Activated CD8-positive, alpha-beta memory T cell treated with anti-CD3 and anti-CD28 coated beads for 1 hour (primary cell): Measurements from ENCODE around the gene OAS1.
"Not testable (repeated sequence)": the region's sequence is repeated elsewhere in the genome, so short reads cannot be mapped to it uniquely, and the experiment has no call there.

Source experiments
- DNase-seq, 2 donors: peaks; one replicate each; pipeline ENCODE4 v3.0.0-alpha.2; 2020; ENCODE audit warnings: low read depth in 1 of 2; ENCODE audit errors: extremely low read depth in 1 of 2

Gene OAS1

DNA sequence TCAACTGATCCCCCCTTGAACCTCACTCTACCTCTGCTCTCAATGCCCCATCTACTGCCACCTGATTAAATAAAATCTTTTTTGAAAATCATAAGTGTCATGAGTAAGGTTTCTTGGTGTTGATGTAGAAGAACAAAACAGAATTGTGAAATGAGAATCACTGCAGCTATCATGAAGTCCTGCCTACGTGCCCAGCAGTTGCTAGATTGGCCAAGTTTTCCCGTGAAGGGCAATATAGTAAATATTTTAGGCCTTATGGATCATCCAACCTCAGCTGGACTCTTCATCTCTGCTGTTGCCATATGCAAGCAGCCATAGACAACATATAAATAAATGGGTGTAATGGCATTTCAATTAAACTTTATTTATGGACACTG is 26.4 kb downstream of the OAS1 start:
- no peak for DNase-seq

DNA sequence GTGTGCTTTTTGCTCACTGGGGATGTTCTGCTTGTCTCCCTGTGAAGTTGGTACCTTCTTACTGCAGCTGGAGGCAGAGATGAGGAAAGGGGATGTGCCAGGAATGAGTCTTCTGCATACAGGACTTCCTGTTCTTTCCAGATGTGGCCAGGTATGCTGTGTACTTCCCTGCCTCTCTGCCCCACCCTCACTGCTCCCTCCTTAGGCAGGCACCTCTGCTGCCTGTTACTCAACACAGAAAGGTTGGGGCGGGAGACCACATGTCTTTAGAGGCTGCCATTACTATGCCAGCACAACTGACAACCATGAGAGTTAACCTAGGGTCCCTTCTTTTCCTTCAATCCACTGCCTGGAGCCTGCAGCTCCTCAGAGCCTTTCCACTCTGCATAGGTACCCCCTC is 29.5 kb downstream of the OAS1 start:
- no peak for DNase-seq

DNA sequence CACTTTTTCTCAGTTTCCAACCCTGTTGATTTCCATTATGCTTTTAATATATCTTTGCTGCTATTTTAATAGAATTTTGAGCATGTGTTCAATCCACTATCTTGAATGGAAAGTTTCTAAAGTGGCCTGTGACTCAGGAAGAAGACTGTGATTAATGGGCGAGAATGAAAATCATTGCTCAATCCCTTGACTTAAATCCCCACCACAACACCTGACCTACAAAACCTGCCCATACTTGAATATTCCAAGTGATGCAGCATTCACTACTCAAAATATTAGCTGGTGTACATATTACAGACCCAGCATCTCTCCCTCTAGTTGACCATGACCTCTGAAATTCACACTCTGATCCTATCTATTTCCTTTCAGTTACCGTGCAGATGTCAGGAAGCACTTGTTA is 30.2 kb downstream of the OAS1 start:
- no peak for DNase-seq

DNA sequence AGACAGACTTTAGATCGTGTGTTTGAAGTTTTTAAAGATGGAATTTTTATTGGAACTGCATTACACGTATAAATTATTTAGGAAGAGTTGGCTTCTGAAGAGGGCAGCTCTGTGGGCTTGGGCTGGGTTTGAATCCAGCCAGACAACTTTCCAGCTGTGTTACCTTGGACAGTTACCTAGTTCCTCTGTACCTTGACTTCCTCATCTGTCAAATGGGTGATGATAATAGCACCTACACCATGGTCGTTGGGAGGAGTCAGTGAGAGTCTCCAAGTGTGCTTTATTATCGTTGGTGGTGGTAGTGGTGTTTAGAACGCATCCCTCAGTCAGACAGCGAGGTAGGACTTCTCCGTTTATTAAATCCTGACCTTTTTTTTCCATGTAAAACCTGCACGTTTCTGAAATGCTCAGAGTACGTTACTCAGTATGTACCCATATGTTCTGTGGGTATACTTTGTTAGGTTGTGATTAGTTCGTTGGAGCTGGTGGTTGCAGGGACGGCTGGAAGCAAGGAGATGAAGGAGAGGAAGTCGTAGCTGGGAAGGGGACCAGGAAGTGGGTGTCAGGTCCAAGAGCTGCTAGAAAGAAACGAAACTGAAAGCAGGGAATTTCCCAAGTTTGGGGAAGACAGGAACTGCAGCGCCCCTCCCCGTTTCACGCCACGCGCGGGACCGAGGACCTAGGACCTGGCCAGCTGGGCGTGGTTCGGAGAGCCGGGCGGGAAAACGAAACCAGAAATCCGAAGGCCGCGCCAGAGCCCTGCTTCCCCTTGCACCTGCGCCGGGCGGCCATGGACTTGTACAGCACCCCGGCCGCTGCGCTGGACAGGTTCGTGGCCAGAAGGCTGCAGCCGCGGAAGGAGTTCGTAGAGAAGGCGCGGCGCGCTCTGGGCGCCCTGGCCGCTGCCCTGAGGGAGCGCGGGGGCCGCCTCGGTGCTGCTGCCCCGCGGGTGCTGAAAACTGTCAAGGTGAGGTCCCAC is 31.3 kb downstream of the OAS1 start, which contains the start of gene OAS3:
OAS3 (plus strand) TSS at position 734 of the 979 bp plus-strand sequence; CDS start at position 791, 57 bp downstream.
- DNase-seq: peak; percentile 19 to 57

DNA sequence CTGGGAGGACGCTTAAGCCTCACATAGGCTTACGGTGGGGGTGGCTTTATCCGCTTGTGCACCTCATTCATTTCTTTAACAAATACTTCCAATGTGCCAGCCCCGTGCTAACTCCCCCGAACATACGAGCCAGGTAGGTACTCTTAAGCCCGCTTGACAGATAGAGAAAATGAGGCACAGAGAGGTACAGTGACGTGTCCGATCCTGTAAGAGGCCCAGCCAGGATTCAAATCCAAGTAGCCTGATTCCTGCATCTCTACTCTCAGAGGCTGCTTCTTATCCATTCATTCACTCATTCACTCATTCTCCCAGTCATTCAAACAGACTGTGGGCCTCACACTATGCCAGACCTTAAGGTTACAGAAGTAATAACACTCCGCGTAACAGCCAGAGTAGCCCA is 32.0 kb downstream of the OAS1 start:
- no peak for DNase-seq

DNA sequence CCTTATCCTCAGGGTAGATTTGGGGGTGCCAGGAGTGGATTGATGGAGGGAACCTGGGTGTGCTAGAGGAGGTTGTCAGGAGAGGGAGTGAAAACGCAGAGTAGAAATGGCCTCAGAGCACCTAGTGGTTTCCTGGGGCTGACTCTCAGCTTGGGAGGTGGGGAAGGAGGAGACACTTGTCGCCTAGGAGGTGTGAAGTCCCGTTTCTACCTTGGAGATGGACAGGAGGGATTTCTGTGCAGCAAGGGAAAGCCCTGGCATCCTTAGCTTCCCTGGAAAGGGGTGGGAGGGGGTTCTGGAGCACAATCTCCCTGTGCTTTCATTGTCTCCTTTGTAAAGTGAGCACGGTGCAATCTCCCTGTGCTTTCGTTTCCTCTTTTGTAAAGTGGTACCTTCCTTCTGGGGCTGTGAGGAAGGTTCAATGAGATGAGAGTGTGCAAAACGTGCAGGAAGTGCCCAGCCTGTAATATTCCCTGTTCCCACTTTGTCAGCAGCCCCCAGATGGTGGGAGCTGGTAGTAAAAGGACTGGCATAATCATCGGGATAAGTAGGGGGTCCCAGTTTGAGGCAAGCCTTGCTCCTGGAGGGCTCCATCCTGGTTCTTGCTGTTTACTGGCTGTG is 33.1 kb downstream of the OAS1 start:
- DNase-seq: no peak

DNA sequence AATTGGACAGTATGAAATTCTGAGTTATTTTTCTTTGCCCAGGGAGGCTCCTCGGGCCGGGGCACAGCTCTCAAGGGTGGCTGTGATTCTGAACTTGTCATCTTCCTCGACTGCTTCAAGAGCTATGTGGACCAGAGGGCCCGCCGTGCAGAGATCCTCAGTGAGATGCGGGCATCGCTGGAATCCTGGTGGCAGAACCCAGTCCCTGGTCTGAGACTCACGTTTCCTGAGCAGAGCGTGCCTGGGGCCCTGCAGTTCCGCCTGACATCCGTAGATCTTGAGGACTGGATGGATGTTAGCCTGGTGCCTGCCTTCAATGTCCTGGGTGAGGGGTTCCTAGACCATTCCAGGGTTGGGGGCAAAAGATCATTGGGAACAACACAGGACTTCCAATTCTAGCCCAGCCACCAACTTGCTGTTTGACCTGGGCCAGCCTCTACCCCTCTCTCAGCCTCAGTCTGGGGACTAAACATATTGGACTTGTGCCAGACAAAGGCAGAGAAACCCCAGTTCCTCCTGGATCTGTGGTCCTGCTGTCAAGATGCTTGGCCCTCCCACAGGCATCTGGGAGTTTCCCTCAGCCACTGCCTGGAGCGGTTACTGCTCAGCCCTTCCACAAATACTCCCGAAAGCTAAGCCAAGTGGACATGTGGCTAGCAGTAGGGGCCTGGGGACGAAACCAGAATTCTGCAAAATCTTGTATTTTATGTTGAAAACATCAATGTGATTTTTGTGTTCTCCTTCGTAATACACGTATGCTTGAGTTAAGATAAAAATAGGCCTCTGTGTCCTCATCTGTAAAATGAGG is 35.0 kb downstream of the OAS1 start:
- no peak for DNase-seq

DNA sequence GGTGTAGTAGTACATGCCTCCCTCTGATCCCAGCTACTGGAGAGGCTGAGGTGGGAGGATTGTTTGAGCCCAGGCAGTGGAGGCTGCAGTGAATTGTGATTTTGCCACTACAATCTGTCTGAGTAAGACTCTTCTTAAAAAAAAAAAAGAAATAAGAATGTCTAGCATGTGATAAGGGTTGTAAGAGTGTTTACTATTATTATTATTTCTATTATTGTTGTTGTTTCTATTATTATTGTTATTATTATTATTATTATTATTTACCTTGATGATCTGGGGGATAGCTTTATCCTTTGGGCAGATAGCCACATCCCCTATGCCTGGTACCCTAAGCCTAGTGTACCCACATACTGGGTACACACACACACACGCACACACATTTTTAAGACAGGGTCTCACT is 35.8 kb downstream of the OAS1 start:
- no peak for DNase-seq

DNA sequence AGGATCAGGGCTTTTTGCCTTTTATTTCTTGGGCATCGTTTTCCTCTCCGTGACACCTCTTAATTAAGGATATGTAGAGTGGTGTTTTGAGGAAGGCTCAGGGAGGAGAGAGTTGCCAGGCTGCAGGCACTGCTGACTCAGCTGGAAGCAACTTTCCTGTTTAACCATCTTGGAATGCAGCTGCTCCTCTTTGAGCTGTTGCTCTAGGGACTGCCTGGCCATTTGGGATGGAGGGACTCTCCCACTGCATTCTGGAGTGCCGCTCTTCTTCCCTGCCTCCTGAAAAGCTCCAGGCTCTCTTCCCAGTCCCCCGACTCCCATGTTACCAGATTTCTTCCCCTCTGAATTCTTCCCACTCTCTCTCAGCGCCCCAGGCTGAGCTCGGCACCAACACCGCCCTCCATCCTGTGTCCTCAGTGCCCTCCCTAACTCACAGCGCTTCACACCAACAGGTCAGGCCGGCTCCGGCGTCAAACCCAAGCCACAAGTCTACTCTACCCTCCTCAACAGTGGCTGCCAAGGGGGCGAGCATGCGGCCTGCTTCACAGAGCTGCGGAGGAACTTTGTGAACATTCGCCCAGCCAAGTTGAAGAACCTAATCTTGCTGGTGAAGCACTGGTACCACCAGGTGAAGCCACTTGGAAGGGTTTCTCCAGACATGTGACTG is 37.4 kb downstream of the OAS1 start:
- DNase-seq: no peak

DNA sequence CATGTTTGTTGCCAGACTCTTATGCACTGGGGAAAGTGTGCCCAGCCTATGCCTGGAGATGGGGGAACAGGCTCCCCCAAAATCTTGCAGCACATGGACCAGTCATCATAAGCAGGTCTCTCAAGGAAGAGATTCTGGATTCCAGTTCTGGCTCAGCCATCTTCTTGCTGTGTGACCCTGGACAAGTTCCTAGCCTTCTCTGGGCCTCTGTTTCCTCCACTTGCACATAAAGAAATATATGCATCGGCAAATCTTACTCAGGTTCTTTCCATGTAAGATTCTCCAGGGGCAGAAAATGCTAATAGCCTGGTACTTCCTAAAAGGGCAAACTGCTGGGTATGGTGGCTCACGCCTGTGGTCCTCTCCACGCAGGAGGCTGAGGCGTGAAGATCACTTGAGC is 38.8 kb downstream of the OAS1 start:
- DNase-seq: no peak

DNA sequence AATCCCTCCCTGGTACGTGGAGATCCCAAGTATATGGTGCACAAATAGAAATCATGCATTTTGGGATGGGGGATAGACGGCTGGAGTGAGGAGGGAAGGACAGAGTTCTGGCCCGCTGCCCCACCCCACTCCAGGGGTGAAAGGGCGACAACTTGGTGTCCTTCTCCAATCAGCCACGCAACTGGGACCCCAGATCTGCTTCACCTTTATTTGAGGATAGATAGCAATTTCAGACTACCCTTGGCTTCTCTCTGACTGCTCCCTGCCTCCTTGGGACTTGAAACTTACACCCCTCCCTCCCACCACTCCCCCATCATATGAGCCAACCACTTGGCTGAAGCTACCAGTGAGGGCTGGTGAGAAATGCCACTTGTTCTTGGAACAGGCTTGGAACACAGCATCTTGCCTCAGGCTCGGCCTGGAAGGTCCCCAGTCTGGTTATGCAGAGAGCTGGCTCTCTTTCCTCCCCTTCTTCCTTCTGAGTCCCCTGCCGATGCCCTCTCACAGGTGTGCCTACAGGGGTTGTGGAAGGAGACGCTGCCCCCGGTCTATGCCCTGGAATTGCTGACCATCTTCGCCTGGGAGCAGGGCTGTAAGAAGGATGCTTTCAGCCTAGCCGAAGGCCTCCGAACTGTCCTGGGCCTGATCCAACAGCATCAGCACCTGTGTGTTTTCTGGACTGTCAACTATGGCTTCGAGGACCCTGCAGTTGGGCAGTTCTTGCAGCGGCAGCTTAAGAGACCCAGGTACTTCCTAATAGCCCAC is 39.7 kb downstream of the OAS1 start:
- DNase-seq: no peak

DNA sequence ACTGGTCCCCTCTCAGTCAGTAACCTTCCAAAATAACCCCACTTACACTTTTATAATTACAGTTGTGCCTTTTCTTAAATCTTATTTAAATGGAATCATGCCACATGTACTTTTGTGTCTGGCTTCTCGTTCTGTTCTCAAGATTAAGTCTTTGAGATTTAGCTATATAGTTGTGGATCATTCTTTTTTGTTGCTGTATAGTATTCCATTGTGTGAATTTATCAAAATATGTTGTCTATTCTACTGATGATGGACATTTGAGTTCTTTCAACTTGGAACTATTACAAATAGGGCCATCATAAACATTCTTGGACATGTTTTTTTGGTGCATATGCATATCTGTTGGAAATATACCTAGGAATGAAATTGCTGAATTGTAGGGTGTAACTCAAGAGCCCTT is 40.6 kb downstream of the OAS1 start:
- DNase-seq: no peak

DNA sequence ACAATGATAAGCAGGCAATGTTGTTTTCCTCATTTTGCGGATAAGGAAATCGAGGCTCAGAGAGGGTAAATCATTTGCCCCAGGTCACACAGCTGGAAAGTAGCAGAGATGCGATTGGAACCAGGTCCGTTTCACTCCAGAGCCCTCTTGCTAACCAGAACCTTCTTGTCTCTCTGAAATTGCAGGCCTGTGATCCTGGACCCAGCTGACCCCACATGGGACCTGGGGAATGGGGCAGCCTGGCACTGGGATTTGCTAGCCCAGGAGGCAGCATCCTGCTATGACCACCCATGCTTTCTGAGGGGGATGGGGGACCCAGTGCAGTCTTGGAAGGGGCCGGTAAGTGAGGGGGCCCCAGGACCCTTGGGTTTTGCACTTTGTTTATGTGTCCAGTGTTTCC is 41.0 kb downstream of the OAS1 start:
- no peak for DNase-seq

DNA sequence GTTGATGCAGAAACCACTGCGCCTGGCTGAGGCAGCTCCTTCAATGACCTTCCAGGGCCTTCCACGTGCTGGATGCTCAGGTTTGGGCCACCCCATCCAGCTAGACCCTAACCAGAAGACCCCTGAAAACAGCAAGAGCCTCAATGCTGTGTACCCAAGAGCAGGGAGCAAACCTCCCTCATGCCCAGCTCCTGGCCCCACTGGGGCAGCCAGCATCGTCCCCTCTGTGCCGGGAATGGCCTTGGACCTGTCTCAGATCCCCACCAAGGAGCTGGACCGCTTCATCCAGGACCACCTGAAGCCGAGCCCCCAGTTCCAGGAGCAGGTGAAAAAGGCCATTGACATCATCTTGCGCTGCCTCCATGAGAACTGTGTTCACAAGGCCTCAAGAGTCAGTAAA is 42.0 kb downstream of the OAS1 start:
- DNase-seq: no peak

DNA sequence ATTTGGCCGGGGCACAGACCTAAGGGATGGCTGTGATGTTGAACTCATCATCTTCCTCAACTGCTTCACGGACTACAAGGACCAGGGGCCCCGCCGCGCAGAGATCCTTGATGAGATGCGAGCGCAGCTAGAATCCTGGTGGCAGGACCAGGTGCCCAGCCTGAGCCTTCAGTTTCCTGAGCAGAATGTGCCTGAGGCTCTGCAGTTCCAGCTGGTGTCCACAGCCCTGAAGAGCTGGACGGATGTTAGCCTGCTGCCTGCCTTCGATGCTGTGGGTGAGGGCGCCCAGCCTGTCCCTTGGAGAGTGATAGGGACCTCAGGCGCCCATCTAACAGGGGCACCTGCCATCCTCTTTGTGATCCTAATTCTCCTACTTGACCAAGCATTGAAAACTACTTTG is 43.9 kb downstream of the OAS1 start:
- no peak for DNase-seq

DNA sequence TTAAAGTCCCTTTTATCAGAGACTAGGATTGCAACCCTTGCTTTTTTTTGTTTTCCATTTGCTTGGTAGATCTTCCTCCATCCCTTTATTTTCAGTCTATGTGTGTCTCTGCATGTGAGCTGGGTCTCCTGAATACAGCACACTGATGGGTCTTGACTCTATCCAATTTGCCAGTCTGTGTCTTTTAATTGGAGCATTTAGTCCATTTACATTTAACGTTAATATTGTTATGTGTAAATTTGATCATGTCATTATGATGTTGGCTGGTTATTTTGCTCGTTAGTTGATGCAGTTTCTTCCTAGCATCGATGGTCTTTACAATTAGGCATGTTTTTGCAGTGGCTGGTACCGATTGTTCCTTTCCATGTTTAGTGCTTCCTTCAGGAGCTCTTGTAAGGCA is 50.4 kb downstream of the OAS1 start:
- not testable (repeated sequence) for DNase-seq

DNA sequence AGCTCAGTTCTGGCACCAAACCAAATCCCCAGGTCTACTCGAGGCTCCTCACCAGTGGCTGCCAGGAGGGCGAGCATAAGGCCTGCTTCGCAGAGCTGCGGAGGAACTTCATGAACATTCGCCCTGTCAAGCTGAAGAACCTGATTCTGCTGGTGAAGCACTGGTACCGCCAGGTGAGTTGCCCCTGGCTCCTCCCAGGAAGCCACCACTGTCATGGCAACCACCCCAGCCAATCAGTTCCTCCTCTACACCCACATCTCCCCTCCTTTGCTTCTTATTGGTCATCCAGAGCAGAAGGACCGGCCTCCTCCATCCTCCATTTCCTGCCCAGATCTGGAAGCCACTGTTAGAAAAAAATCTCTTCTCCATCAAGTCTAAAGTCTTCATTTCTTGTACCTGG is 54.3 kb downstream of the OAS1 start:
- no peak for DNase-seq

DNA sequence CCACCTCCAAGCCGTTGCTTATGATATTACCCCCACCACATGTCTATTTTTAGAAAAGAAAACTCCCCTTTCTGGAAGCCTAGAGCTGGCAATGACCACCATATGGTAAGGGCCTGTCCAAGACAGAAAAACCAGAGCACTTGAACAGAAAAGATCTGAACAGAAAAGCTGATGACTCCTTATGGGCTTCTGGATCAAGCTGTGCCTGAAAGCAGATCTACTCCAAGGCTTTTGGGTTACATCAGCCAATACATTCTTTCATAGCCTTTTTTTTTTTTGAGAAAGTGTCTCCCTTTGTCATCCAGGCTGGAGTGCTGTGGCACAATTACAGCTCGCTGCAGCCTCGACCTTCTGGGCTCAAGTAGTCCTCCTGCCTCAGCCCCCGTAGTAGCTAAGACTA is 54.8 kb downstream of the OAS1 start:
- DNase-seq: no peak

DNA sequence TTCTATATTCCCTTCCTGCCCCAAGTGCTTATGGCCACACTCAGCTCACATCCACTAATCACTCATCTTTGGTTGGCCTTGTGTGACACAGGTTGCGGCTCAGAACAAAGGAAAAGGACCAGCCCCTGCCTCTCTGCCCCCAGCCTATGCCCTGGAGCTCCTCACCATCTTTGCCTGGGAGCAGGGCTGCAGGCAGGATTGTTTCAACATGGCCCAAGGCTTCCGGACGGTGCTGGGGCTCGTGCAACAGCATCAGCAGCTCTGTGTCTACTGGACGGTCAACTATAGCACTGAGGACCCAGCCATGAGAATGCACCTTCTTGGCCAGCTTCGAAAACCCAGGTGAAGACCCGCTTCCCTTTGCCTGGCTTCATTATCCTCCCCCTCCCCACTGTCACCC is 55.8 kb downstream of the OAS1 start:
- no peak for DNase-seq

DNA sequence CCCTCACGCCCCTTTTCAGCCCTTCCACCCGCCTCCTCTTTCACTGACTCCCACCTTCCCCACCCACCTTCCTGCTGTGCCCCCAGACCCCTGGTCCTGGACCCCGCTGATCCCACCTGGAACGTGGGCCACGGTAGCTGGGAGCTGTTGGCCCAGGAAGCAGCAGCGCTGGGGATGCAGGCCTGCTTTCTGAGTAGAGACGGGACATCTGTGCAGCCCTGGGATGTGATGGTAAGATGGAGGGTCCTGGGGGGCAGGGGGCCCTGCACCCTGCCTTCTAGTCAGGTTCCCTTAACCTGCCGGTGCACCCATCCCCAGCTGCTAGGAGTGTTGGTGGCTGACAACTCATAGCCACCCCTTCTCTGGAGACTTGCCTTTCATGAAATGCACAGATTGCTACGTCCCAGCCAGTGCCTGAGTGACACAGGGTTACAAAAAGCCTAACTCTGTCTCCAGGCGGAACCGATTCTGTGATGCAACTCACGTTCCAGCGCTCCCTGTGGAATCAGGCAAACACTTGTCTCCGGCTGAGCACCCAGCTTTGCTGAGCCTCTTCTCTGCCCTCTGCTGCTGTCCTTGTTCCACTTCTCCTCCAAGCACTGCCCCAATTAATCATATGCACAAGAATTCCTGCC is 56.6 kb downstream of the OAS1 start:
- no peak for DNase-seq
